SU-DHL-6 (cell line): ENCODE data around the gene ZNF100.

ENCODE experiments used
- H2AFZ ChIP-seq: fragments of 200-600 bp; sonication (generic); 2 replicates; pipeline ENCODE4 v1.6.1; 2014; ENCODE audit warnings: low read depth, mild to moderate bottlenecking, moderate library complexity, mixed read lengths, antibody characterized with exemption, low read length; ENCODE audit not compliant: severe bottlenecking
- H3F3A ChIP-seq: fragments of 200-600 bp; shearing (Covaris generic); 2 replicates; pipeline ENCODE4 v1.6.0; 2016; ENCODE audit warnings: antibody characterized with exemption, mild to moderate bottlenecking; ENCODE audit not compliant: insufficient read depth
- H3K27ac ChIP-seq: fragments of 200-600 bp; sonication (generic); 2 replicates; pipeline ENCODE4 v1.5.1; 2016; ENCODE audit warnings: low read depth, mild to moderate bottlenecking, low read length, moderate library complexity, mixed read lengths
- H3K27me3 ChIP-seq: fragments of 200-600 bp; sonication (generic), shearing (Covaris generic); 2 replicates; pipeline ENCODE4 v1.6.0; 2014; ENCODE audit warnings: mild to moderate bottlenecking, low read length
- H3K36me3 ChIP-seq: fragments of 200-600 bp; sonication (generic); 2 replicates; pipeline ENCODE4 v1.6.1; 2014; ENCODE audit warnings: mild to moderate bottlenecking, low read length, mixed read lengths
- H3K4me2 ChIP-seq: fragments of 300-600, 200-600 bp; shearing (Covaris generic), sonication (generic); 2 replicates; pipeline ENCODE4 v1.6.0; 2014; ENCODE audit warnings: low read length, low read depth, mild to moderate bottlenecking; ENCODE audit not compliant: poor library complexity, severe bottlenecking
- H3K4me3 ChIP-seq: fragments of 200-600 bp; sonication (generic); 2 replicates; pipeline ENCODE4 v1.5.1; 2014; ENCODE audit warnings: antibody characterized with exemption, low read length, mild to moderate bottlenecking, mixed read lengths; ENCODE audit not compliant: insufficient read depth, poor library complexity, severe bottlenecking
- H3K79me2 ChIP-seq: fragments of 200-600 bp; sonication (generic); 2 replicates; pipeline ENCODE4 v1.6.1; 2014; ENCODE audit warnings: mild to moderate bottlenecking, low read length, moderate library complexity; ENCODE audit not compliant: insufficient read depth
- H3K9ac ChIP-seq: fragments of 200-600 bp; sonication (generic); 2 replicates; pipeline ENCODE4 v1.7.0; 2014; ENCODE audit warnings: mild to moderate bottlenecking, low read length
- H3K9me2 ChIP-seq: fragments of 200-600 bp; sonication (generic); replicated peaks from 2 replicates; pipeline ENCODE4 v1.6.1; 2014; ENCODE audit warnings: low read length; ENCODE audit not compliant: insufficient read depth
- H3K9me3 ChIP-seq: fragments of 200-600 bp; sonication (generic); 2 replicates; pipeline ENCODE4 v1.6.1; 2014; ENCODE audit warnings: low read length, mixed read lengths; ENCODE audit not compliant: insufficient read depth
- H4K20me1 ChIP-seq: fragments of 200-600 bp; sonication (generic); 2 replicates; pipeline ENCODE4 v1.6.1; 2014; ENCODE audit warnings: low read depth, mild to moderate bottlenecking, antibody characterized with exemption, low read length, moderate library complexity, mixed read lengths
- CTCF ChIP-seq: fragments of 200-600 bp; sonication (generic); IDR thresholded peaks from one replicate; pipeline ENCODE4 v1.5.1; 2017; ENCODE audit warnings: antibody characterized with exemption, mild to moderate bottlenecking, low read length, moderate library complexity; ENCODE audit not compliant: insufficient read depth, poor library complexity, severe bottlenecking
- EZH2phosphoT487 ChIP-seq: fragments of 200-600 bp; sonication (generic), shearing (Covaris generic); conservative IDR thresholded peaks from 2 replicates; pipeline ENCODE4 v1.6.1; 2018; ENCODE audit warnings: mild to moderate bottlenecking, antibody characterized with exemption, low read length, moderate library complexity, mixed read lengths

ZNF100 gene

GRCh38 chr19:21698215-21698614 is 69.2 kb downstream of the ZNF100 start:
- no peaks in the 10 kb centered on the region for H3K27me3 ChIP-seq
- TF ChIP-seq EZH2phosphoT487, result no peak
- TF ChIP-seq CTCF, result no peak
- no peak overlapping the region for H3K4me3 ChIP-seq
- no peaks in the 10 kb centered on the region for H3K9me2 ChIP-seq
- H3K9me3 ChIP-seq, result no peaks in the 10 kb centered on the region
- H3K4me2 ChIP-seq, result no peak overlapping the region
- no peaks in the 10 kb centered on the region for H4K20me1 ChIP-seq
- H3K9ac ChIP-seq, result no peak overlapping the region
- H3K79me2 ChIP-seq, result no peaks in the 10 kb centered on the region
- H3K27ac ChIP-seq, result no peak overlapping the region
- H3F3A ChIP-seq, result no peaks in the 10 kb centered on the region
- H2AFZ ChIP-seq, result no peak overlapping the region
- no peaks in the 10 kb centered on the region for H3K36me3 ChIP-seq

GRCh38 chr19:21697698-21698097 is 69.7 kb downstream of the ZNF100 start:
- no peak for TF ChIP-seq EZH2phosphoT487
- no peak for TF ChIP-seq CTCF
- Histone ChIP-seq H3K27me3 (no peaks in the 10 kb centered on the region), H3F3A (no peaks in the 10 kb centered on the region)

GRCh38 chr19:21694171-21694906 is 73.0 kb downstream of the ZNF100 start:
- H2AFZ ChIP-seq, result no peak overlapping the region
- TF ChIP-seq CTCF (no peak), EZH2phosphoT487 (no peak)
- H3K79me2 ChIP-seq, result no peaks in the 10 kb centered on the region
- H3K4me3 ChIP-seq, result no peak overlapping the region
- no peaks in the 10 kb centered on the region for H3K9me3 ChIP-seq
- no peaks in the 10 kb centered on the region for H3K27me3 ChIP-seq
- no peak overlapping the region for H3K9ac ChIP-seq
- H3K36me3 ChIP-seq, result no peaks in the 10 kb centered on the region
- H3F3A ChIP-seq, result no peaks in the 10 kb centered on the region
- no peak overlapping the region for H3K4me2 ChIP-seq
- no peaks in the 10 kb centered on the region for H3K9me2 ChIP-seq
- no peaks in the 10 kb centered on the region for H4K20me1 ChIP-seq
- no peak overlapping the region for H3K27ac ChIP-seq

More at GRCh38 chr19:21697698-21698097, 69.7 kb downstream of the ZNF100 start:
- Histone ChIP-seq H4K20me1 (no peaks in the 10 kb centered on the region), H3K36me3 (no peaks in the 10 kb centered on the region), H3K9me2 (no peaks in the 10 kb centered on the region), H3K4me3 (no peak overlapping the region), H2AFZ (no peak overlapping the region), H3K9me3 (no peaks in the 10 kb centered on the region), H3K79me2 (no peaks in the 10 kb centered on the region), H3K9ac (no peak overlapping the region), H3K4me2 (no peak overlapping the region), H3K27ac (no peak overlapping the region)
